CD4-positive, alpha-beta memory T cell (primary cell): Measurements from ENCODE around the gene CRYGN. TPM values are rescaled to one million over a fixed set of nuclear protein-coding genes. Genes with fewer than 3 reads are reported as not detected.

Experiments
- CTCF ChIA-PET: fragments of 350-600 bp; sonication (Branson Sonifier 250); formaldehyde crosslinking; loops from one replicate; lab custom pipeline; 2021; ENCODE audit warnings: inconsistent platforms; ENCODE audit not compliant: partially characterized antibody; lab: Charles Lee
- POLR2A ChIA-PET: fragments of 350-600 bp; sonication (Branson Sonifier 250); formaldehyde crosslinking; loops from one replicate; lab custom pipeline; 2021; ENCODE audit not compliant: partially characterized antibody; lab: Charles Lee
- DNase-seq, 5 donors: peaks; one replicate each; pipeline versions ENCODE4 v3.0.0 to v3.0.0-alpha.2; 2020 to 2022; ENCODE audit warnings: mixed read lengths in 1 of 5
- H3K27ac ChIP-seq: one replicate; pipeline ENCODE4 v1.7.0; 2013; ENCODE audit warnings: low read depth, low read length
- H3K27me3 ChIP-seq: 2 replicates; pipeline ENCODE4 v1.7.0; 2013; ENCODE audit warnings: mild to moderate bottlenecking, low read length, moderate library complexity; ENCODE audit not compliant: insufficient read depth
- H3K36me3 ChIP-seq: 2 replicates; pipeline ENCODE4 v1.7.0; 2013; ENCODE audit warnings: mild to moderate bottlenecking, low read length, moderate library complexity; ENCODE audit not compliant: insufficient read depth
- H3K4me1 ChIP-seq: 2 replicates; pipeline ENCODE4 v1.7.0; 2013; ENCODE audit warnings: mild to moderate bottlenecking, low read length, moderate library complexity; ENCODE audit not compliant: insufficient read depth
- H3K4me3 ChIP-seq, 2 donors: one replicate each; pipeline ENCODE4 v1.7.0; 2013; ENCODE audit warnings: low read length in 2 of 2, mild to moderate bottlenecking in 1 of 2
- H3K9me3 ChIP-seq, 2 donors: one replicate each; pipeline ENCODE4 v1.7.0; 2013; ENCODE audit warnings: low read length in 2 of 2, control low read depth in 1 of 2; ENCODE audit not compliant: control insufficient read depth in 1 of 2
- H3K27ac Mint-ChIP-seq, 7 donors: one replicate each; pipeline ENCODE4 v1.8.0; 2020 to 2021; ENCODE audit warnings: mixed read lengths in 7 of 7, mild to moderate bottlenecking in 6 of 7, inconsistent platforms in 3 of 7, moderate library complexity in 3 of 7
- H3K27me3 Mint-ChIP-seq, 2 donors: one replicate each; pipeline ENCODE4 v1.8.0; 2020 to 2021; ENCODE audit warnings: mixed read lengths in 2 of 2
- H3K36me3 Mint-ChIP-seq, 2 donors: one replicate each; pipeline ENCODE4 v1.8.0; 2020 to 2021; ENCODE audit warnings: mixed read lengths in 2 of 2, inconsistent platforms in 1 of 2, mild to moderate bottlenecking in 1 of 2
- H3K4me1 Mint-ChIP-seq, 4 donors: one replicate each; pipeline ENCODE4 v1.8.0; 2020 to 2021; ENCODE audit warnings: mixed read lengths in 4 of 4, mild to moderate bottlenecking in 1 of 4
- H3K4me3 Mint-ChIP-seq, 8 donors: one replicate each; pipeline ENCODE4 v1.8.0; 2020 to 2021; ENCODE audit warnings: mixed read lengths in 8 of 8, mild to moderate bottlenecking in 7 of 8, moderate library complexity in 6 of 8, inconsistent platforms in 3 of 8
- H3K9me3 Mint-ChIP-seq, 8 donors: one replicate each; pipeline ENCODE4 v1.8.0; 2020 to 2021; ENCODE audit warnings: mixed read lengths in 8 of 8, mild to moderate bottlenecking in 5 of 8, inconsistent platforms in 3 of 8, moderate library complexity in 1 of 8
- intact Hi-C: fragments of 100-400 bp; cut with micrococcal nuclease; formaldehyde crosslinking; loops from one replicate; pipeline ENCODE4 v1.15.1; 2023
- polyA plus RNA-seq, 2 donors: library from polyadenylated mRNA; unstranded; fragments of 300-500 nt; fragmentation: Illumina TruSeq; gene quantifications; one replicate each; pipeline ENCODE4 v1.2.3, GENCODE V29; 2021
- total RNA-seq, 2 experiments: library from RNA; stranded (reverse); gene quantifications; one replicate each; pipeline ENCODE4 v1.2.3, GENCODE V29; 2021

The CRYGN gene
- total and polyA plus RNA-seq, 4 experiments from 2014 or later = 1.9 TPM; not detected in 3

DNA sequence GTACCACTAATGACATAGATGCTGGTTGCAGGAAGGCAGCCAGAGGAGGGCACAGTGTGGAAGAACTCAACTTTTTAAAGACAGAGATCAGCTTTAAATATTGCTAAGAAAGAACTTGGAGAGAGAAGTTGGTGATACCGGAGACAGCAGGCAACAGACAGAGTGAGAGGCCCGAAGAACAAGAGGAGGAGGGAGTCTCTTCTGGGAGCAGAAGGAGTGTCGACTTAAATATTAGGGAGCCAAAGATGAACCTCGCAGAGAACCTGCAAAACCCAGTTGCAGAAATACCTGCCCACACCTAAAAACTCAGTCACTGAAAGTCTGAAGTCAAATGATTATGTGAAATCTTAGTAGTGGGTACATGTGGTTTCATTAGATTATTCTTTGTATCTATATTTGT is 26.7 kb downstream of the CRYGN start:
- Histone ChIP-seq H3K27me3 (no peaks in the 10 kb centered on the region), H3K36me3 (no peaks in the 10 kb centered on the region), H3K4me1 (peaks cover 30% of the 10 kb centered on the region), H3K4me3 (no peak overlapping the region), H3K9me3 (no peaks in the 10 kb centered on the region), H3K27ac (no peak overlapping the region)
- Mint-ChIP-seq H3K27me3 (peaks cover 1 to 4% of the 10 kb centered on the region in 2 donors), H3K4me3 (peak overlapping the region in 4 of 8 donors; percentile 1 to 13 (median 7)), H3K9me3 (peaks cover 0 to 38% (median 23%) of the 10 kb centered on the region in 8 donors), H3K36me3 (peaks cover 8 to 37% of the 10 kb centered on the region in 2 donors), H3K4me1 (peaks cover 22 to 53% (median 33%) of the 10 kb centered on the region in 4 donors), H3K27ac (peak overlapping the region in 3 of 7 donors; percentile 19 to 76 (median 33))
- ChIA-PET CTCF (no interaction called here), POLR2A (no interaction called here)
- intact Hi-C loops = no loop called here
- no peak for DNase-seq

DNA sequence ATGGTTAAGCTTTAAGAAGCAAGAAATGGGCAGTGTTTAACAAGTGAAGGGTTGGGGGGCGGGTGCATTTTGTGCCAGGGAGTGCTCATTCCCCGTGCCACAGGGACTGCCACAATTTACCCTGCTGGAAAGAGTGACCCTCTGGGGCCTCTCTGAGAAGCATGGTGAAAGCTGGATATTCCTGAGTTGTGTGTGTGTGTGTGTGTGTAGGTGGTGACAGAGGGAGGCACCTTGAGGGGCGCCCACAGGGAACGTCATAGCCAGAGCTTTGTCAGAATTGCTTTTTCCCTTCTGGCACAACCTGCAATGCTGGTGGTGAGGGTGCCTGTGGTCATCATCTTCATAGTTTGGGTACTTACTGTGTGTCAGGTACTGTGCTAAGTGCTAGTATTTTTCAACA is 27.6 kb downstream of the CRYGN start:
- Histone ChIP-seq H3K4me1 (peaks cover 31% of the 10 kb centered on the region), H3K27me3 (no peaks in the 10 kb centered on the region), H3K4me3 (no peak overlapping the region), H3K27ac (no peak overlapping the region), H3K36me3 (no peaks in the 10 kb centered on the region), H3K9me3 (no peaks in the 10 kb centered on the region)
- Mint-ChIP-seq H3K27ac (peak overlapping the region; percentile 14 to 89 (median 69)), H3K36me3 (peaks cover 6 to 33% of the 10 kb centered on the region in 2 donors), H3K4me1 (peaks cover 22 to 54% (median 33%) of the 10 kb centered on the region in 4 donors), H3K9me3 (peaks cover 0 to 32% (median 16%) of the 10 kb centered on the region in 8 donors), H3K4me3 (peak overlapping the region in 4 of 8 donors; percentile 11 to 80 (median 56)), H3K27me3 (peaks cover 1 to 3% of the 10 kb centered on the region in 2 donors)
- CTCF ChIA-PET = interaction anchor here (1.3 to 1.6 kb wide), 2 partner anchors 10 to 221 kb away, joined by 3 to 4 read pairs; no protein-coding TSS in a partner anchor
- intact Hi-C loops = no loop called here
- POLR2A ChIA-PET = interaction anchor here (0.8 to 1.0 kb wide), 3 partner anchors 18 to 60 kb away, joined by 3 to 4 read pairs (median 3); no protein-coding TSS in a partner anchor
- no peak for DNase-seq

DNA sequence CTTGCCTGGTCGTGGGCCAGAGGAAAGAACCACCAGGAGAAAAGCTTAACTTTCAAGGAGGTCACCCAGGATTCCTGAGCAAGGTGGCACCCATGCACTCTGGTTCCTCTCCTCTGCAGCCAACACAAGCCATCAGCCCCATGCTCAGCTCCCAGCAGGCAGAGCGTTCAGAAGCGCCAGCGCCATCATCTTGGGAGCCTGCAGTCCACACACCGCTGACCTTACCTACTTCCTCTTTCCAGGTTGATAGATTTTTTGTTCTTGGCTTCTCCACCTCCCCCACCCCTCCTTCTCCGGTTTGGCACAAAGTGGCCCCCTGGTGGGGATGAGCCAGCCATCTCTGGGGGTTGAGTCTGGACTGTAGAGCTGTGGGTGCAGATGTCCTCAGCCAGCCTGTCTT is 28.4 kb downstream of the CRYGN start:
- Mint-ChIP-seq H3K27me3 (peaks cover 1 to 3% of the 10 kb centered on the region in 2 donors), H3K4me3 (peak overlapping the region in 7 of 8 donors; percentile 29 to 82 (median 78)), H3K4me1 (peaks cover 23 to 61% (median 33%) of the 10 kb centered on the region in 4 donors), H3K27ac (peak overlapping the region in 6 of 7 donors; percentile 15 to 91 (median 79)), H3K36me3 (peaks cover 6 to 33% of the 10 kb centered on the region in 2 donors), H3K9me3 (peaks cover 0 to 24% (median 11%) of the 10 kb centered on the region in 8 donors)
- Histone ChIP-seq H3K36me3 (no peaks in the 10 kb centered on the region), H3K4me1 (peaks cover 31% of the 10 kb centered on the region), H3K27me3 (no peaks in the 10 kb centered on the region), H3K4me3 (no peak overlapping the region), H3K9me3 (no peaks in the 10 kb centered on the region), H3K27ac (no peak overlapping the region)
- intact Hi-C loops = no loop called here
- DNase-seq = no peak
- ChIA-PET POLR2A (interaction anchor here (1.0 kb wide), 1 partner anchor 29 kb away, joined by 3 read pairs; no protein-coding TSS in a partner anchor), CTCF (interaction anchor here (0.7 to 1.6 kb wide), 4 partner anchors 11 to 819 kb away, joined by 3 to 4 read pairs (median 4); no protein-coding TSS in a partner anchor)

DNA sequence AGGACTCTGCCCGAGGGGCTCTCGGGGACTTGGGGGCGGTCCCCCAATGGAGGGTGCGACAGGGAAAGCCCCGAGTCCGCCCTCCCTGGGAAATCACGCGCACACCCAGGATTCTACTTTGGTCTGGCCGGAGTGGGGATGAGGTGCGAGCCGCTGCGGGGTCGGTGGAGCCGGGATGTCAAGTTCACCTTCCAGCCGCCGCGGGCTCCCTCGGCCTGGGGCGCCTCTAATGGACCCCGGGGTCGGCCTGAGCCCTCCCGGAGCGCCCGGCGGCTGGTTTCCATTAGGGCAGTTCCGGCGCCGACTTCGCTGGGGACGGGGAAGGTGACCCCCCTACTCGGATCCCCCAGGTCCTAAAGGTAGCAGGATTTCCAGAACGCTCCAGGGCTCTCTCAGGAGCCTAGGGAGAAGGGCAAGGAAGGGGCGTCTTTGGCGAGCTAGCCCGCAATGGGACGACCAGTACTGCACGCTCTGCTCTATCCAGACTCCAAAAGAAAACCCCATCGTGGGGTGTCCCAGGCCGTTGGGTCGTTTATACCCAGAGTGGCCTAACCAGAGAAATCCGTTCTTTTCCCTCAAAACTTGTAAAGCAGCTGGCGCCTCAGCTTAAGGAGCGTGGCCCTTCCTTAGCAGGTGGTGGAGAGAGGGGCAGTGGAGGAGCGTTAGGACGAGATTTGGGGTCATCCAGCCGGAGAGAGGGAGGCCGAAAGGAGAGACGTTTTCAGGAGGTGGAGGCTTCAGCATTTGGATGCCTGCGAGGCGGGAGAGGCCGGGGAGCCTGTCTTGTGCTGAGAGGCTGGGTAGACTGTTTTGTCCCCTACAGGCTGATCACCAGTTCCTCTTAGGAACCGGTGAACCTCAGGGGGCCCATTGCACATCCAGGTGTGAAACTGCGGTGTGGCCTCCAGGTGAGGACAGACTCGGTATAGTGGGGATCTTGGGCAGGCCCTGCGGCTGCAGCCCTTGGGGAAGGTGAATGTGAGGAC is 29.2 kb downstream of the CRYGN start:
- H3K9me3 ChIP-seq = no peaks in the 10 kb centered on the region
- H3K27ac Mint-ChIP-seq = peak overlapping the region; percentile 64 to 93 (median 89)
- intact Hi-C loops = no loop called here
- no peaks in the 10 kb centered on the region for H3K36me3 ChIP-seq
- peaks cover 31% of the 10 kb centered on the region for H3K4me1 ChIP-seq
- H3K4me3 ChIP-seq = peak overlapping the region in 1 of 2 donors; percentile 58
- peak in 4 of 5 donors; percentile 40 to 59 (median 54) for DNase-seq
- H3K4me3 Mint-ChIP-seq = peak overlapping the region; percentile 63 to 82 (median 80)
- H3K27ac ChIP-seq = peak overlapping the region; percentile 89
- ChIA-PET POLR2A (interaction anchor here (0.9 to 3.0 kb wide), 11 partner anchors 10 to 70 kb away, joined by 3 to 20 read pairs (median 5); partner anchors contain the start of genes CRYGN and NUB1), CTCF (interaction anchor here (1.2 to 1.6 kb wide), 8 partner anchors 12 to 222 kb away, joined by 3 to 17 read pairs (median 4); no protein-coding TSS in a partner anchor)
- no peaks in the 10 kb centered on the region for H3K27me3 ChIP-seq
- peaks cover 0 to 24% (median 11%) of the 10 kb centered on the region in 8 donors for H3K9me3 Mint-ChIP-seq
- peaks cover 1 to 3% of the 10 kb centered on the region in 2 donors for H3K27me3 Mint-ChIP-seq
- H3K36me3 Mint-ChIP-seq = peaks cover 6 to 33% of the 10 kb centered on the region in 2 donors
- peaks cover 23 to 69% (median 33%) of the 10 kb centered on the region in 4 donors for H3K4me1 Mint-ChIP-seq

DNA sequence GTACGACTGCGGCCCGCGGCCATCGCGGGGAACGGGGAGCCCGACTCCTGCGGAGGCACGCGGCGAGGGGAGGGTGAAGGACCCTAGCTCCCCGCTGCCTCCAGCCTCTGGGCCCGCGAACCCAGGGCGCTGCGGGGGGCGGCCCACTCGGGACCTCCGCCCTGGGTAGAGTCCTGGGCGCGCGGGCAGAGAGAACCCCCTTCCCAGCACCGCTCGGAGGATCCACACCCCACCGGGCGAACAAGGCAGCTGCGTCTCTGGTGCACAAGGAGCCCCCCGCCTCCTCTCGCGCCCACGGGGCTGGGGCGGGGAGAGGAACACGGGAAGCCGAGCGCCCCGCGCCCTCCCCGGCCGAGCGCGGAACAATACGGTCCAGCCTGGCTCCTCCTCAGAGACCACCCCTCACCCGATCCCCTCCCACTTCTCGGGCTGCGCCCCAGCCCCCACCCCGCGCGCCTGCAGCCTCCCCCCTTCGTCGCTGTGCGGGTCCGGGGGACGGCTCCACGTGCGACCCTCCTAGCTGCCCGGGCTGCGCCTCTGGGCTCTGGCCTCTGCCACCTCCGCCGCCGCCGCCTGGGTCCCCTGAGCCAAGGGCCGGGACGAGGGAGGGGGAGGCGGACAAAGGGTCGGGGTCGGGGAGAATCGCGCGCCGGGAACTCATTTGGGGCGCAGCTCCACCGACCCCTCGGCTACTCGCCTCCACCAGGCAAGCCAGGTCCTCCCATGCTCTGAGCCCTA is 30.1 kb downstream of the CRYGN start, which contains the start of gene WDR86:
WDR86 (minus strand) TSS at position 372 of the 738 bp plus-strand sequence. CDS start 449 bp downstream, outside the sequence.
- Mint-ChIP-seq H3K27me3 (peaks cover 1 to 3% of the 10 kb centered on the region in 2 donors), H3K27ac (peak within 1 kb of the TSS; percentile 81 to 99 (median 99)), H3K36me3 (peaks cover 6 to 33% of the 10 kb centered on the region in 2 donors), H3K9me3 (peaks cover 0 to 23% (median 11%) of the 10 kb centered on the region in 8 donors), H3K4me1 (peaks cover 23 to 78% (median 33%) of the 10 kb centered on the region in 4 donors), H3K4me3 (peak within 1 kb of the TSS; percentile 79 to 89 (median 84))
- DNase-seq = peak; percentile 51 to 69 (median 52)
- ChIA-PET CTCF (interaction anchor here (0.9 to 1.6 kb wide), 8 partner anchors 14 to 95 kb away, joined by 3 to 17 read pairs (median 4); partner anchors contain the start of gene CRYGN), POLR2A (interaction anchor here (0.7 to 3.0 kb wide), 15 partner anchors 11 to 69 kb away, joined by 3 to 20 read pairs (median 4); partner anchors contain the start of genes CRYGN and NUB1)
- Histone ChIP-seq H3K9me3 (no peaks in the 10 kb centered on the region), H3K27ac (peak within 1 kb of the TSS; percentile 89), H3K4me3 (peak within 1 kb of the TSS in 1 of 2 donors; percentile 58), H3K4me1 (peaks cover 40% of the 10 kb centered on the region), H3K27me3 (no peaks in the 10 kb centered on the region), H3K36me3 (no peaks in the 10 kb centered on the region)
- intact Hi-C loops = loop anchor here (1.0 kb wide), 3 partner anchors 19 to 60 kb away; no protein-coding TSS in a partner anchor
